NCI-H2171 (cell line): Measurements from ENCODE around the gene CHD8.
"Not testable (repeated sequence)": the region's sequence is repeated elsewhere in the genome, so short reads cannot be mapped to it uniquely, and the experiment has no call there.

Source experiments
- DNase-seq: peaks from one replicate; lab custom pipeline; 2025; lab: John Stamatoyannopoulos, UW

The CHD8 gene

GRCh38 chr14:21436567-21437062 is 19.3 kb downstream of the CHD8 start:
- no peak for DNase-seq

GRCh38 chr14:21431126-21431525 is 24.8 kb downstream of the CHD8 start:
- no peak for DNase-seq

- peak; percentile 100 for DNase-seq
Observed at GRCh38 chr14:21428930-21429329, 27.0 kb downstream of the CHD8 start.

- DNase-seq, result no peak
Observed at GRCh38 chr14:21426692-21427091, 29.2 kb downstream of the CHD8 start.

- no peak for DNase-seq
Observed at GRCh38 chr14:21419528-21419927, 36.4 kb downstream of the CHD8 start.

- DNase-seq, result no peak
Observed at GRCh38 chr14:21415329-21415728, 40.6 kb downstream of the CHD8 start.

- no peak for DNase-seq
Observed at GRCh38 chr14:21414137-21414631, 41.7 kb downstream of the CHD8 start.

- DNase-seq, result no peak
Observed at GRCh38 chr14:21408147-21408546, 47.8 kb downstream of the CHD8 start.

GRCh38 chr14:21406213-21406612 is 49.7 kb downstream of the CHD8 start:
- DNase-seq, result no peak

- no peak for DNase-seq
Observed at GRCh38 chr14:21405097-21405496, 50.8 kb downstream of the CHD8 start.

GRCh38 chr14:21399311-21399870 is 56.5 kb downstream of the CHD8 start:
- DNase-seq, result peak; percentile 66

GRCh38 chr14:21398901-21399300 is 57.0 kb downstream of the CHD8 start:
- DNase-seq, result no peak

GRCh38 chr14:21395450-21395849 is 60.5 kb downstream of the CHD8 start:
- no peak for DNase-seq

- DNase-seq, result no peak
Observed at GRCh38 chr14:21385188-21385904, 70.6 kb downstream of the CHD8 start.

GRCh38 chr14:21384494-21384851 is 71.5 kb downstream of the CHD8 start:
- peak; percentile 65 for DNase-seq

- peak; percentile 100 for DNase-seq
Observed at GRCh38 chr14:21383848-21384493, 72.0 kb downstream of the CHD8 start, which contains the start of gene SUPT16H. Gene SUPT16H, minus strand, starts transcription at chr14:21384019. Its CDS starts 92 bp downstream, at chr14:21383927.

- peak; percentile 92 for DNase-seq
Observed at GRCh38 chr14:21382886-21383847, 72.8 kb downstream of the CHD8 start.

- DNase-seq, result no peak
Observed at GRCh38 chr14:21382095-21382494, 73.8 kb downstream of the CHD8 start.

GRCh38 chr14:21379338-21379737 is 76.6 kb downstream of the CHD8 start:
- DNase-seq, result no peak

GRCh38 chr14:21373980-21374379 is 81.9 kb downstream of the CHD8 start:
- DNase-seq, result no peak

- not testable (repeated sequence) for DNase-seq
Observed at GRCh38 chr14:21372814-21373213, 83.1 kb downstream of the CHD8 start.
